GM19351 (cell line): ENCODE measurements around the gene FSHR.
A peak's percentile ranks its signal among the peaks of the same experiment; 100 is the strongest.

Experiments
- ATAC-seq: cut with Tn5 transposase; IDR thresholded peaks from one replicate; pipeline ENCODE4 v1.9.1; 2021; ENCODE audit warnings: mild to moderate bottlenecking, moderate library complexity; ENCODE audit not compliant: unreplicated experiment

Gene FSHR

DNA sequence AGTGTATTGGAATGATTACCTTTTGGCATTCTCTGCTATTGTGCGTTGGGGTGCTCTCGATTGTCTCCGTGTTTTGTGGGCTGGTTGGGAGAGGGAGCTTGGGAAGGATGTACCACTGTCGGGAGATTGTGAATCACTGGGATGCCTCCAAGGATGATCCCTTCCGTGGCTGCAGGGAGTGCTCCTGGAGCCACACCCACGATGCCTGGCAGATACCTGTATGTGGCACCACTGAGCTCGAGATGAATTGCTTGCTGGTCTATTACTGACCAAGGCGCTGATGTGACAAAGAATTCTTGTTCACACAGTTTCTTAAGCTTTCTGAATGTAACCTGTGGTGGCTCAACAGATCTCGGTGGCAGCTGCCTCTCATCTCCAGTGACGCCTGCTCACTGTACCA, 239.1 kb downstream of the FSHR start:
- ATAC-seq = no peak

DNA sequence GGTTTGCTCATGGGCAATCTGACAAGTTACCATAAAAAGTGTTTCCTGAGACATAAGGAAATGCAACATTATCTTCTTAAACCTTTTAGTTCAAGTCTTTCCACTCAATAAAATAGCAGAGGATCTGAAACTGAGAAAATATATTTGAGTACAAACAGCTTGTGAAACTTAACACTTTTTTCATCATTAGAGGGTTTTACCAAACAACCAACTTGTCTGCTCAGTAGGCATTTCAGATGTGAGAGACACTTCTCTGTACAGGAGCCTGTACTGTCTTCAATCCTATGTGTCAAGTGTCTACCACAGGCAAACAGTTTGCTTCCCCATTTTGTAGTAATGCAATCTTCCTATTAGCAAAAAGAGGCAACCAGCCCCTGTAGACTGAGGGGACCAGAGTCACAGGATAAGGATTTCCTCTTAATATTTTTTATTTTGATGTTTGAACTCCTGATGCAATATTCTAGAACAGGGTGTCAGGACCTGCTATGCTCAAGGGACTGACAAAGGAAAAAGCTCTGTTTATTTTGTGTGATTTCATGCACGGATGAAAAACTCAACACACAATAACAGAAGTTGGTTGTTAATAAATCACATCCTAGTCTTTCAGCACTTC, 239.7 kb downstream of the FSHR start:
- ATAC-seq = peak; percentile 81
